ENCODE measurements around the gene ARHGEF7. TPM values are rescaled to one million over a fixed set of nuclear protein-coding genes. Genes with fewer than 3 reads are reported as not detected.

The ARHGEF7 gene
- total RNA-seq, 3 donors from 2014 or later (not counting 1 experiment from before 2014, with no cell fraction given): 99.9 to 135 (median 105) TPM

GRCh38 chr13:111252446-111253364 lies 137.6 kb downstream of the ARHGEF7 start:
- WGBS (ENCODE audit: insufficient coverage): 91% methylated on average over 5 of the region's 6 CpGs
- DNase-seq: no peak

DNA sequence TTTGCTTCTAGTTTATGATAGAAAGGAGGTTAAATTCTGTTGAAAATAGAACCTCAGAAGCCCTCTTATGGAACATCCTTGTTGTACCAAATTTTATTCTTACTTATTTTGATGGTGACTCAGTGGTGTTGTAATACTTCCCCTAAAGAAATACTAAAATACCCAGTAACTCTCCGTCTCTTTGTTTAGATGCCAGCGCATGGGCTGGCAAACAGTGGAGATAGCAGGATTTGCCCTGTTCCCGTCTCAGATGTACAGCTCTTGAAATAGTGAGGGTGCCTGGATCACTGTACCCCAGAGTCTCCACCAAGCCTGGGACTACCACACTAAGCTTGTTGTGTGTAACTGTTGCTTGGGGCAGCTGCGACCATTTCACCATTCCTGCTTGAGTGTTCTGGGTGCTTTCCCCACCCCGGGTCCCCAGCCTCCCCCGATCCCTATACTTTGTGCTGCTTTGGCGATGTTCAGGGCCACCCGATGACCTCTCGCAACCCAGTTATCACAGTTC lies 138.3 kb downstream of the ARHGEF7 start:
- no peak overlapping the region for H3K27ac ChIP-seq (ENCODE audit: low read length)
- no peaks in the 10 kb centered on the region for H3K27me3 Mint-ChIP-seq (ENCODE audit: low read depth in 2 of 2)
- H3K36me3 Mint-ChIP-seq: peaks cover 11% of the 10 kb centered on the region
- H3K4me1 Mint-ChIP-seq: peaks cover 31 to 37% of the 10 kb centered on the region in 2 donors
- H3K4me3 Mint-ChIP-seq: no peak overlapping the region
- ATAC-seq (no peak), DNase-seq (no peak)
- H3K27ac Mint-ChIP-seq: no peak overlapping the region
- 97% methylated on average over 9 of the region's 9 CpGs for WGBS (ENCODE audit: insufficient coverage)
- no peak for TF ChIP-seq CTCF (IDR thresholded peaks at IDR 0.05)
- H3K4me3 ChIP-seq (ENCODE audit: low read length): no peak overlapping the region
- intact Hi-C loops (cut with micrococcal nuclease): no loop called here
- peaks cover 28% of the 10 kb centered on the region for H3K36me3 ChIP-seq (ENCODE audit: control insufficient read depth, insufficient read depth, low read length)
- H3K9me3 Mint-ChIP-seq: no peaks in the 10 kb centered on the region
- H3K27me3 ChIP-seq (ENCODE audit: control insufficient read depth, insufficient read depth, low read length): no peaks in the 10 kb centered on the region
- no peaks in the 10 kb centered on the region for H3K9me3 ChIP-seq (ENCODE audit: control insufficient read depth, insufficient read depth, low read length)
- no peaks in the 10 kb centered on the region for H3K4me1 ChIP-seq (ENCODE audit: control insufficient read depth, insufficient read depth, low read length)

More at GRCh38 chr13:111252446-111253364, 137.6 kb downstream of the ARHGEF7 start:
- intact Hi-C loops (cut with micrococcal nuclease): no loop called here
- no peak overlapping the region for H3K4me3 Mint-ChIP-seq
- peaks cover 30% of the 10 kb centered on the region for H3K36me3 ChIP-seq (ENCODE audit: control insufficient read depth, insufficient read depth, low read length)
- no peak overlapping the region for H3K4me3 ChIP-seq (ENCODE audit: low read length)
- H3K27me3 Mint-ChIP-seq (ENCODE audit: low read depth in 2 of 2): no peaks in the 10 kb centered on the region
- peaks cover 31 to 37% of the 10 kb centered on the region in 2 donors for H3K4me1 Mint-ChIP-seq
- TF ChIP-seq CTCF (IDR thresholded peaks at IDR 0.05): no peak
- H3K27ac Mint-ChIP-seq: peak overlapping the region in 1 of 2 donors; percentile 68
- H3K9me3 Mint-ChIP-seq: no peaks in the 10 kb centered on the region
- H3K9me3 ChIP-seq (ENCODE audit: control insufficient read depth, insufficient read depth, low read length): no peaks in the 10 kb centered on the region
- no peak overlapping the region for H3K27ac ChIP-seq (ENCODE audit: low read length)
- ATAC-seq: no peak
- H3K27me3 ChIP-seq (ENCODE audit: control insufficient read depth, insufficient read depth, low read length): no peaks in the 10 kb centered on the region
- peaks cover 18% of the 10 kb centered on the region for H3K36me3 Mint-ChIP-seq
- no peaks in the 10 kb centered on the region for H3K4me1 ChIP-seq (ENCODE audit: control insufficient read depth, insufficient read depth, low read length)

DNA sequence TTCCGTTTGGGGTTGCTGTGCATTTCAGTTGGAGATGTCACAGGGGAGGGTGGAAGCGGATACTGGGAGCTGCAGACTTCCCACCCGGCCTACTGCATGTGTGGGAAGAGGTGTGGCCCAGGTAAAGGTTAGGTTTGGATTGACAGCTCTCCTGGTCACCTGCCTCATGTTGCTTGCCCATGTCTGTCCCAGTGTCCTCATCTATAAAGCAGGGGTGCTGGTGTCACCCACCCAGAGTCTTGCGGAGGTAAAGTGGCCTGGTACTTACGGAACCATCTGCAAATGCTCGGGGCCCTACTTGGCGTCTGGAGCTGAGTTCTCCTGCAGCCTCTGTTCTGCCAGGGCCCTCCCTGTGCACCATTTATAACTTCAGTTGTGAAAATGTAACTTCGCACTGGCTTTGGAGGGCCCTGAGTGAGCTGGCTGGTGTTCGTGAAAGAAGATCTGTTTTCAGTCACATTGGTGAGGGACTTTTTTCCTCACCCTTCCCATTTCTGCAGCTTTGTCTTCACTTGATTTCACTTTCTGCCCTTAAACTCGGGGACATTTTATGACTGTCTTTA lies 140.2 kb downstream of the ARHGEF7 start:
- Mint-ChIP-seq H3K4me1 (peaks cover 27 to 39% of the 10 kb centered on the region in 2 donors), H3K36me3 (peaks cover 26% of the 10 kb centered on the region), H3K4me3 (no peak overlapping the region)

More for the DNA sequence above, 140.2 kb downstream of the ARHGEF7 start:
- Histone ChIP-seq H3K27me3 (ENCODE audit: control insufficient read depth, insufficient read depth, low read length) (no peaks in the 10 kb centered on the region), H3K9me3 (ENCODE audit: control insufficient read depth, insufficient read depth, low read length) (peaks cover 9% of the 10 kb centered on the region), H3K27ac (ENCODE audit: low read length) (no peak overlapping the region), H3K4me3 (ENCODE audit: low read length) (no peak overlapping the region), H3K4me1 (ENCODE audit: control insufficient read depth, insufficient read depth, low read length) (no peaks in the 10 kb centered on the region), H3K36me3 (ENCODE audit: control insufficient read depth, insufficient read depth, low read length) (peaks cover 28% of the 10 kb centered on the region)
- ATAC-seq (no peak), DNase-seq (no peak)
- Mint-ChIP-seq H3K27ac (no peak overlapping the region), H3K27me3 (ENCODE audit: low read depth in 2 of 2) (no peaks in the 10 kb centered on the region), H3K9me3 (peaks cover 4 to 7% of the 10 kb centered on the region in 2 donors)
- TF ChIP-seq CTCF (IDR thresholded peaks at IDR 0.05): no peak
- WGBS (ENCODE audit: insufficient coverage): over 99% methylated on average over 10 of the region's 10 CpGs
- intact Hi-C loops (cut with micrococcal nuclease): no loop called here

Measured in natural killer cell (primary cell).